Liver (tissue), 3 donors: ENCODE measurements around the gene STX10.

Experiments used
- ATF3 ChIP-seq: IDR thresholded peaks from 2 replicates; pipeline ENCODE4 v1.6.1; 2016; ENCODE audit warnings: antibody characterized with exemption
- CTCF ChIP-seq: fragments of 150-350 bp; IDR thresholded peaks from 2 replicates; pipeline ENCODE4 v1.5.1; 2017; ENCODE audit warnings: improper control_type of control experiment, low read depth, low read length; ENCODE audit not compliant: missing input control
- GABPA ChIP-seq, 2 donors: IDR thresholded peaks in 1 of 2; conservative IDR thresholded peaks in 1 of 2; 2 replicates each; pipeline ENCODE4 v1.6.1; 2016; ENCODE audit warnings: antibody characterized with exemption in 2 of 2, mild to moderate bottlenecking in 1 of 2, moderate library complexity in 1 of 2
- REST ChIP-seq: IDR thresholded peaks from 2 replicates; pipeline ENCODE4 v1.6.1; 2016; ENCODE audit warnings: antibody characterized with exemption, mild to moderate bottlenecking
- donor health status: healthy.
- donor health status: healthy.

GRCh38 chr19:13101590-13102415, 48.4 kb downstream of the STX10 start:
- TF ChIP-seq REST (no peak), CTCF (no peak), ATF3 (no peak), GABPA (IDR thresholded peaks at IDR 0.05 in 1 of 2, conservative IDR thresholded peaks at IDR 0.05 in 1 of 2) (no peak)
